ENCODE measurements around the gene KCNMB2.
A peak's percentile ranks its signal among the peaks of the same experiment; 100 is the strongest.

Gene KCNMB2

DNA sequence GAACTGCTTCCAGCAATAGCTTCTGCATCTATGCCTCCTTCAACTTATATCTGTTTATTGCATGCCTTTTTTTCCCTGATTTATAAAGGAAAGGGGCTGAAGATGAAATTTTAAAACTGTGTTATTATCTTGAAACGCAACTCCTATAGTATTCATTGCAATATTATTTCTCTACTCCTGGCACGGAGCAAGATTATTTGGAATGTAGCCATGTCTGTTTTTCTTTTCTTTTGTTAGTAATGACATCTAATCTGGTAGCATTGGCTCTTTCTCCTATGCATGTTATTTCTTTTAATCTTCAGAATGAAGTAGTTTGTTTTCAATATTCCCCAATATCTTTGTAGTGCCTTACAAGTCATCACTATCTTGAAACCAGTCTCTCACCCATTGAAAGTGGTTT, 33.6 kb downstream of the KCNMB2 start:
- no peak for DNase-seq (ENCODE audit: low read depth)

DNA sequence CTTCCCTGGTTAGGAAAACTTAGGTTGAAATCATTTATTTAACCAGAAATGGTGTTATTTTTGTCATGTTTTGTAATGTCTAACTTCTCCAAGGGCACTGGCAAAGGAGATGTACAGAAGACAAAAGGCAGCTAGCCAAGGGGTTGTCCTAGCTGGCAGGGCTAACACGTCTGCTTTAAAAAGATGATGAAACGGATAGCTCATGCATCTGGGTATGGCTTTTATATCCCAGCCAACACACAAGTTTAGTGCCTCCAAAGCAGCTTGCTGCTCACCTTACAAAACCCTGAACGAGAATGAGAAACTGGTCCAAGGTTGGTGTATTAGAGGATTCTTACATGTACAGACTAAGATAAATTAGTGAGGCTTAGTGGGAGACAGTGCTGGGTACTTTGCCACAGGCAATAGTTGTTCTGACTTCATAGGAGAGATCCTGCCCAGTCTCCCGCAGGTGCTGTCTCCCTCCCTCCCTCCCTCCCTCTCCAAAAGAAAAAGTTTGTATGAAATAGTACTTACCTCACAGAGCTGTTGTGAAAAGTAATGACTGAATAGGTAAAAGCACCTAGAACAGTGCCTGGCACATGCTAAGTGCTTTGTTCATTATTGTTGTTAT, 47.8 kb downstream of the KCNMB2 start:
- no peak for DNase-seq (ENCODE audit: low read depth)

DNA sequence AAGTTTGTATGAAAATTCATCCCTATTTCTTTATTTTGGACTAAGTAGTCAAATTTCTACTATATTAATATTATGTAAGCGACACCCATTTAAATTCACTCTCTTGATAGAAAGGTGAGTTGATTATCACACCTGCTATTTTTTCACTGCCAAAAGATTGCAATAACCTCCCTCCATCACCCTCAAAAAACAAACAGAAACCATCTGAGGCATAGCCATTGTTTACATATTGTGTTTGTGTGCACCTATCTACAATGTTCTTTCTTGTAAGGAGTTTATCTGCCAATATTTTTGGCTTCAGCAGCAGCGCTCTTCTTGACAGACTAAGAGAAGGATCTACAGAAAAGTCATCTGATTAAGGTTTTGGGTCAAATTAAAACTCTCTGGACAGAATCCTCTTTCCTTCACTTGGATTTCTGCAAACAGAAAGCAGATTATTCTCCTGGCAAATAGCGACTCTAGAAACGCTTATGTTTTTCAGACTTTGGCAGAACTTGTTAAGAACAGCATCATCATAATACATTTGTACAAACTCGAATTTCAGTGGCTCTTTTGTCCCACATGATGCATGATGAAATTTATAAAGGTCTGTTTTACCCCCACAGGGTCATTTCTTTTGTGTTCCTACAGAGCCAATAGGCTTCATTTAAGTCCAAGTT, 48.6 kb downstream of the KCNMB2 start:
- DNase-seq (ENCODE audit: low read depth), result no peak

DNA sequence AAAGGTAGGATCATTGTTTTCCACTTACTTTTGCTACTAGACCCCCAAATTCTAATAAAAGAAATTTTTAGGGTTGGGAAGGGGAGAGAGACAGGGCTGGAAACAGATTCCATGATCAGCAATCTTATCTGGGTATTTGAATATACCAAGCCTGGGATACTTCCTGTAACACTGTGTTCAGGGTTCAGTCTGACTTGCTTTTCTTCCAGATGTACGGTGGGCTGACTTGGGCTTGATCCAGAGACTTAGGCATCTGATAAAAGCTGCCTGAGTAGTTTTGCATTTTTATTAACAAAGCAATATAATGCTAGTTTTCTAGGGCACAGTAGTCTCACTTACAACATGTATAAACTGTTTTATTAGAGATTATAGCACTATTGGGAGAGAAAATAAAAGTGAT, 49.2 kb downstream of the KCNMB2 start:
- no peak for DNase-seq (ENCODE audit: low read depth)

GRCh38 chr3:178586076-178586475, 49.8 kb downstream of the KCNMB2 start:
- no peak for DNase-seq (ENCODE audit: low read depth)

DNA sequence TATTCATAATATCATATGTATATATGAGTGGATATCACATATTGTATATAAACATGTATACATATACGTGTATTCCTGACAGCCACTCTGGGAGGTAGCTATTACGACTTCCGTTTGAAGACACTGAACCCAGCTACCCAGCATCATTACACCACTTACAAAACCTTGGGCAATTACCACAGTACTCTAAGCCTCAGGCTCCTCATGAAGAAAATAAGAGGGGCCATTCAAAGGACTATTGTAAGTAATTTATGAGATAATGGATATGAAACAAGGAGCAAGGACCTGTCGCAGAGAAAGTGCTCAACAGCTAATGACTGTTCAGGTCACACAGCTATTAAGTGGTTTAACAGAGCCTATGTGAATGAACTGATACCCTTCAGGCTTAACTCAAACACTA, 52.4 kb downstream of the KCNMB2 start:
- no peak for DNase-seq (ENCODE audit: low read depth)

DNA sequence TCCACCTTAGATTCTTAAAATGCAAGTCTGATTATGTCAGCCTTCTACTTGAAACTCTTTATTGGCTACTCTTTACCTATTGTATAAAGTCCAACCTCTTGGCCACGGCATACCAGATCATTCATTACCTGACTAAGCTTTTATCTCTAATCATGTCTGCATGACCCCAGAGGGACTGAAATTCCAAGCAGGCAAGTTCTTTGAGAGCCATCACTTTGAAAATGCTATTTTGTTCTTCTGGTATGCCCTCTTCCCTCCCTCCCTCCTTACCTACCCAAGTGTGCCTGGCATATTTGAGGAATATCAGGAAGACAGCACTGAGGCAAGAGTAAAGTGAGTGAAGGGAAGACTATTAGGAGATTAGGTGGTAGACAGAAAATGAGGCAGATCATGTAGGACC, 57.5 kb downstream of the KCNMB2 start:
- no peak for DNase-seq (ENCODE audit: low read depth)

DNA sequence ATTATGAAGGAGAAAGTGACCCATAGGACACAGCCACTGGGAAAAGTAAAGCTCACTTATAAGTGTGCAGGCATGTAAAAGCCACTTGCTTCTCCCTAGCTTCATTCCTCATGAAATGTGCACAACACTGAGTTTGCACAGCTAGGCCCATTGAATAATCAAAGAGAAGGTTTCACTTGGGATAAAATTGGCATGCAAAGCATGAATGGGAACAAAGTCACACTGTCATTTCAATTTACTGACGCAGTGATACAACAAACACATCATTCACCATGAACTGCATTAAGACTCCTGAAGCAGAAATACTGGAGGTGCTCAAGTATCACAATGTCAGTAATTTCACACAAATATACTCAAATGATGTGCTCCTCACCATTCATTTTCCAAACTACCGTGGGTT, 61.1 kb downstream of the KCNMB2 start:
- no peak for DNase-seq (ENCODE audit: low read depth)

GRCh38 chr3:178602856-178603255, 66.6 kb downstream of the KCNMB2 start:
- no peak for DNase-seq (ENCODE audit: low read depth)

DNA sequence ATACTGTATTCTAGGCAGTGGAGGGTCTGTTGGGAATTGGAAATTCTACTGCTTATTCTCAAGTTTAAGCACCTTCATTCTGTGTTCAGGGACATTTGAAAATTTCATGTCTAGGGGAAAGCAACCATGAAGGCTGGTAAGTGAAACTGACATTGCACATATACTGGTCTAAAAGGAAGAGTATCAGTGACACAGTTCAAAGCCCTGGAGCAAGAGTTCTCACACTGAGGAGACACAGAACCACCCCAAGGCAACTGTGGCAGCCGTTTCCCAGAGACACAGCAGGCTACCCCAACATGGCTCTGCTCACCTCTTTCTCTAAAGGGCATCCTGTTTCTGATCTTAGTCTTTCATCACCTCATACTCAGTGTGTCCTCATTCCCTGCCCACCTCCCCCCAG, 67.5 kb downstream of the KCNMB2 start:
- DNase-seq (ENCODE audit: low read depth), result no peak

GRCh38 chr3:178618197-178618596, 82.0 kb downstream of the KCNMB2 start:
- peak; percentile 71 for DNase-seq (ENCODE audit: low read depth)

DNA sequence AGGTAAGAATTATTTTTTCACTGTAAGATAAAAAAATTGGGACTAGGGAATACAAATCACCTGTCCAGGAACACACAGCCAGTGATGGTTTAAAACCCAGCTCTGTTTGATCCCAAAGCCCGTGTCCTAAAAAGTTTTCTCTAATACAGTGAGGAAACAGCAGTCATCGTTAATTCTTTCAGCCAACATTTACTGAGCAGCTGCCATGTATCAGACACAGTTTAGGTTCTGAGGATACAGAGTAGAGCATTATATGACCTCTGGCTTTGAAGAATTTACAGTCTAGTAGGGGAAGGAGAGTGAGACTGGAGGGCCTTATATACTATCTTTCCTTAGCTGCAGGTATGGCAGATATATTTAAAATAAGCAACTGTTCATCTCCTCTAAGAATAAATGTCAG, 82.7 kb downstream of the KCNMB2 start:
- DNase-seq (ENCODE audit: low read depth), result no peak

GRCh38 chr3:178623666-178624255, 87.5 kb downstream of the KCNMB2 start:
- DNase-seq (ENCODE audit: low read depth), result peak; percentile 5

DNA sequence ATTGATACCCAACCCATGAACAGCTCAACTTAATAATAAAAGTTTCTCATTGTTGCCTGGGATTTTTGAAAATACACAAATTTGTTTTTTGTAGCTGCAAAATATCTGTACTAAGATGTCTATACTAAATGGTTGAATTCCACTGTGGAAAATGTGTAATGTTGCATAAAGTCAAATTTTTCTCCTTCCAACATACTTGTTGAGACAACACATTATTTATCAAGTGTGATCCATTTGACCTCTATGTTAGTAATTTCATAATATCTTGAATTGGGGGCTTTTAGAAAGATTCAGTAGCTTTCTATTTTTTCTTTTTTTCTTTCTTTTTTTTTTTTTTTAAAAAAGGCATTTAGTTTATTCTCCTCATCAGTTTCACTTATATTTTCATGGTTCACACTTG, 88.0 kb downstream of the KCNMB2 start:
- no peak for DNase-seq (ENCODE audit: low read depth)

- no peak for DNase-seq (ENCODE audit: low read depth)
These were observed 88.9 kb downstream of the KCNMB2 start for GRCh38 chr3:178625053-178625600.

DNA sequence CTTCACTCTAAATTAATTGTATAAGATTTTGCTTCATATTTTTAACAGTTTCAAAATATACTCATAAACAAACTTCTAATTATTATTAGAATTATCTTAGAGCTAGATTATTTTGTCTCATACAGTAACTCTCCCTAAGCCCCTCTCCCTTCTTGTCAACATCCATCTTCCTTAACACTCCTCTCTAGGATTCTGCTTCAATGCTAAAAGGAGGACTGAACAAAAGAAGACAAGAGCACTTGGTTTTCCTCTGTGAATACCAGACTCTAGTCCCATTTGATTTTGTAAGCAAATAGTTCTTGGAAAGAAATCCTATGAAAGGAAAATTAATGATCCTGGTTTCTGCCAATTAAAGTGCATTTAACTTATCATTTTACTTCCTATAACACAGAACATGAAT, 91.8 kb downstream of the KCNMB2 start:
- no peak for DNase-seq (ENCODE audit: low read depth)

GRCh38 chr3:178629430-178630178, 93.4 kb downstream of the KCNMB2 start:
- DNase-seq (ENCODE audit: low read depth), result no peak

DNA sequence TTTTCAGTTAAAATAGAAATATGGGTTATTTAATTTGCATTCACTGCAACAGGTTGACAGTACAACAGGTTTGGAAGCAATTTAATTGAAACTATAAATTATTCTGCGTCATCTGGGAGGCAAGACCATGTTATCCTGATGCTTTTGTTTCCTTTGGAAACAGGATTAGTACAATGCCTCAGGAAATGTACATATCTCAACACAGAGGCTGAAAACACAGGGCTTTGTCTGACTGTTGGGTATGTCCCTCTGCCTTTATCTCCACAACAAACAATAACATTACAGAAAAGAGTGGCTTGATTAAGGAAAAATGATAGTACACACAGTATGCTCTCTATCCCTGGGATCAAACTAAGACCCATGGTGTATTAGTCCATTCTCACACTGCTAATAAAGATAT, 95.7 kb downstream of the KCNMB2 start:
- no peak for DNase-seq (ENCODE audit: low read depth)

GRCh38 chr3:178634975-178635374, 98.7 kb downstream of the KCNMB2 start:
- DNase-seq (ENCODE audit: low read depth), result no peak

DNA sequence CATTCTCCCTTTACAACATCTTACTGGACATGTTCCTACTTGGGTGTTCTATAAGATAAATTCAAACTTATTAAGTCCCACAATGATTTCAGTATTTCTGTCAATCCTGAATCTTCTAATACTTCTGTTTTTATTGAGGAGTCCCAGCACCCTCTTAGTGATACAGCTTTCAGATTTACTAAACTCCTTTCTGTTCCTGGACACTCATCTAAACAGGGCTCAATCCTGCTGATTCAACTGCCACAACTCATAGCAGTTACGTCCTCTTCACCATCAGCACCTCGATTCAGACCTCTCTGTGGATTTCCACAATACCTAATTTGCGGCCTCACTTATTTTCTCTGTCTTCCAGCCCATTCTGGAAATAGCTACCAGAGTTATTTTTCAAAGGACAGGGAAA, 101.6 kb downstream of the KCNMB2 start:
- DNase-seq (ENCODE audit: low read depth), result no peak

DNA sequence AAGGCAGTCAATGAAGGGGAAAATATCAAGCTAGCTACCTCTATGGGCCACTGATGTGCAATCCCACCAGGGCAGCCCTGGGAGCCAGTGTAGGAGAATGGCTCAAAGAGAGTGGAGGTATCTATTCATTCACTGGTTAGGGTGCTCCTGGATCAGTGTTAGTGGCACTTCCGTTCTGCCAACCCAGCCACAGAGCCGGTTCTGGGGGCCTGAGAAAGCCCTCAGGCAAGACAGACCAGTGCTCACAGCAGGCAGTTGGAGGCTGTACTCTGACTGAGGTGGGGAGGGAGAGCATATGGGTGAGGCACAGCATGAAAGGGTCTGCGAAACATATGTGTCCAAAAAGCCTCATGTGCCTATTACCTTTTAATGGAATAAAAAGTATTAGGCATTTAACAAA, 109.3 kb downstream of the KCNMB2 start:
- DNase-seq (ENCODE audit: low read depth), result no peak

DNA sequence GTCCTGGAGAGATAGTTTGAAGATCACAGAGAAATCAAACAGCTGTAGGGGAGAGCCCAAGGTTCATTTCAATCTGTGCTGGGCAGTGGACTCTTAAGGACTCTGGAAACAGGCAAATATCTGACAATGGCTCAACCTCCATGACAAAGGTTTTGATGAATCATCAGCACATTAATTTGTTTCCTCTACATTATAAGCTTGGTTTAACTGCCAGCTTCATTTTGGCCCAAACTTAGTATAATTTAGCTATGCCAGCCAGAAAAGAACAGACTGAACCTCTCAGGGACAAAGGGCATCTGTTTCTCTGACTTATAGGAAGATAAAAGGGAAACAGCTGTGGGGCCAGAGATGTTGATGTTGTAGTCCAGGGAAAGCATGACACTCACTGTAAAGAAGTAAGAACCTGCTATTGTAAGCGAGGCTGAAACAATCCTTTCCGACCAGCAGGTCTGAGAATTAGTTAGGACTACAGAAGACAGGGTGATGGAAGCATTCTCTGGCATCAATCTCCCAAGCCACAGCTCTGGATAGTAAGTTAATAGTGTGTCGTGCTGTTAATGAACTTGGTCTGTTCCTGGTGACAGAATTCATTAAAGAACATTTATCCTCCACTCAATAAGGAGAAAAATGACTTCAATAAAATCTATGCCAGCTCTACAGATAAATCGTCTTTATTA, 110.1 kb downstream of the KCNMB2 start:
- no peak for DNase-seq (ENCODE audit: low read depth)
